ENCODE measurements around the gene ARHGAP28. TPM values are rescaled to one million over a fixed set of nuclear protein-coding genes. Genes with fewer than 3 reads are reported as not detected.

The ARHGAP28 gene
- total and polyA plus RNA-seq, 10 of the 15 experiments (the other 5 are each of a cell fraction or from before 2014, with no cell fraction given) = not detected

DNA sequence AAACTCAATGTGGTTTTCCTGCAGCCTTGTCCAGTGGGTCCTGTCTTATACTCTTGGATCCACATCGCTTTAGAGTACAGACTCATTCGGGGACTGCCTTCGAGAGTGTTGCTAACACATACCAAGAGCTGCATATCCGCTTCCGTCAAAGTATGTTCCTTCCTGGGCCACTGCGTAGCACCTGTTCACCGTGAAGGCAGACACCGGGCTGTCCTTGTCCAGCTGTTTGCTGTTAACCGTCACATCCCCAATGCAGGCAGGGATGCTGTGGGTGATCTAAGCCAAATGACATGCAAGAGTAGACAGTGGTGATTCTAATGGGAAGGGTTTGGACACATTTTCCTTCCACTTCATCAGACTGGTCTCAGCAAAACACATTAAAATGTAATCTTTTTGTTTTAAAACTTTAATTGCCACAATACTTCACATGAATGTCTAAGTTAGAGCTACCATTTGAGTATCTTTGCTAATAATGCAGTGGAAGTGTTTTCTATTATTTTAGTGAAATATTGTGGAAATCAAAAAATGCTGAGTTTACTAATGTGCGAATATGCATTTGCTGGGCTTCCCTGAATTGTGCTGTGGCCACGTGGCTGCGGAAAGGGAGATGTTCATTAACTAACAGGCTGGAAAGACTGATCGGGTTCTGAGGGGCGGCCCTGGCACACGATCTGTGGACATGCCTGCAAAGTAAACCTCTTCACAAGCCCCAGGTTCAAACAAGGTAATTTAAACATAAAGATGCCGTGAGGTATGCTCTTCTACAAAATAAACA, 219.0 kb downstream of the ARHGAP28 start (continued):
- TF ChIP-seq FOXM1 (IDR thresholded peaks at IDR 0.05; ENCODE audit: low read depth, low read length) (no peak), SIN3A (IDR thresholded peaks at IDR 0.05; ENCODE audit: low read depth, low read length) (no peak), YBX1 (IDR thresholded peaks at IDR 0.05) (no peak)

GRCh38 chr18:6949800-6950586, 220.5 kb downstream of the ARHGAP28 start:
- 32% methylated on average over 11 of the region's 11 CpGs for WGBS (ENCODE audit: insufficient coverage, insufficient replicate concordance, low lambda C conversion rate, missing lambda C conversion rate)
- no peak overlapping the region for H2AFZ ChIP-seq (ENCODE audit: control insufficient read depth, low read depth, low read length)
- no peaks in the 10 kb centered on the region for H4K20me1 ChIP-seq (ENCODE audit: control insufficient read depth, insufficient read depth)
- ChIA-PET RAD21 (ENCODE audit: unreplicated experiment) (no interaction called here), CTCF (no interaction called here), POLR2A (no interaction called here), SMC1A (ENCODE audit: uncharacterized antibody, unreplicated experiment) (no interaction called here)
- no peak overlapping the region for H3K4me3 ChIP-seq
- H3K4me2 ChIP-seq (ENCODE audit: control insufficient read depth, insufficient read depth) = no peak overlapping the region
- no peak overlapping the region for H3K9ac ChIP-seq (ENCODE audit: control insufficient read depth, insufficient read depth, low read length)
- no peak for FAIRE-seq
- no peaks in the 10 kb centered on the region for H3K4me1 ChIP-seq (ENCODE audit: control insufficient read depth, insufficient read depth, low read length)
- no peak for ATAC-seq
- no peak for DNase-seq (ENCODE audit: low read depth, low spot score)
- no TSS peak for BruUV-seq (replicated peaks)
- no peaks in the 10 kb centered on the region for H3K36me3 ChIP-seq (ENCODE audit: control insufficient read depth in 2 of 2, insufficient read depth in 2 of 2, low read length in 1 of 2)
- in situ Hi-C loops (cut with MboI) = loop anchor here (25.0 kb wide), 1 partner anchor 1987 kb away; no protein-coding TSS in a partner anchor
- intact Hi-C loops (cut with micrococcal nuclease; ENCODE audit: unreplicated experiment) = no loop called here
- H3K27me3 ChIP-seq (replicated peaks in 1 of 2; ENCODE audit: control insufficient read depth in 2 of 2, insufficient read depth in 2 of 2, low read length in 1 of 2) = no peaks in the 10 kb centered on the region; a peak in 1 of 4 replicates
- H3K27ac ChIP-seq (ENCODE audit: control insufficient read depth, insufficient read depth) = no peak overlapping the region
- H3K79me2 ChIP-seq (ENCODE audit: control insufficient read depth, insufficient read depth, low read length) = no peaks in the 10 kb centered on the region
- H3K9me3 ChIP-seq (replicated peaks; ENCODE audit: control insufficient read depth, insufficient read depth, low read length) = no peaks in the 10 kb centered on the region
- no peak for TF ChIP-seq MYB (IDR thresholded peaks at IDR 0.05; ENCODE audit: borderline replicate concordance, low read depth, low read length)
- TF ChIP-seq MTA2 (IDR thresholded peaks at IDR 0.05; ENCODE audit: low read depth) = no peak
- TF ChIP-seq TAF1 (IDR thresholded peaks at IDR 0.05; ENCODE audit: borderline replicate concordance, low read depth, low read length) = no peak
- TF ChIP-seq ZNF384 (IDR thresholded peaks at IDR 0.05; ENCODE audit: borderline replicate concordance, low read depth, low read length) = no peak
- no peak for TF ChIP-seq POLR2AphosphoS2 (IDR thresholded peaks at IDR 0.05; ENCODE audit: low read depth, low read length)
- no peak for TF ChIP-seq NFYA (IDR thresholded peaks at IDR 0.05; ENCODE audit: borderline replicate concordance, low read depth, low read length)
